ENCODE measurements around the gene PHF12.

DNA sequence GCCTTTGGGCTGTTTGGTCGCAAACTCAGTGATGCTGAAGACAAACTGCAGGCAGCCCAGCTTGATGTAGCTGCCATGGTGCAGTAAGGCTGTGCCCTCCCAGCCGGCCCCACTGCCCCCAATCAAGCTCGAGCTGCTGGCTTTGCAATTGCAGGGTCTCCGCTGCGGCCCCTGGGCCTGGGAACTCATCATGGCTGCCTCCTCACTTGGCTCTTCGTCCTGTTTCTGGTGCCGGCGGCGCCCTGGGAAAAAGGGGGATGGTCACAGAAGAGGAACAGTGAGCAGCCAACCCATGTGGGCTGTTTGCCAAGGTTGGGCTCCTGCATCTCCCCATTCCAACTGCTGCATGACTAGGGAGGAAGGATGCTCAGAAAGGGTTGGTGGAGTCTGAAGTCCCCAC, 45.0 kb downstream of the PHF12 start:
- TF ChIP-seq ZC3H10 (CRISPR knock-in tag; IDR thresholded peaks at IDR 0.05) = no peak
- TF ChIP-seq, protein P1, sequence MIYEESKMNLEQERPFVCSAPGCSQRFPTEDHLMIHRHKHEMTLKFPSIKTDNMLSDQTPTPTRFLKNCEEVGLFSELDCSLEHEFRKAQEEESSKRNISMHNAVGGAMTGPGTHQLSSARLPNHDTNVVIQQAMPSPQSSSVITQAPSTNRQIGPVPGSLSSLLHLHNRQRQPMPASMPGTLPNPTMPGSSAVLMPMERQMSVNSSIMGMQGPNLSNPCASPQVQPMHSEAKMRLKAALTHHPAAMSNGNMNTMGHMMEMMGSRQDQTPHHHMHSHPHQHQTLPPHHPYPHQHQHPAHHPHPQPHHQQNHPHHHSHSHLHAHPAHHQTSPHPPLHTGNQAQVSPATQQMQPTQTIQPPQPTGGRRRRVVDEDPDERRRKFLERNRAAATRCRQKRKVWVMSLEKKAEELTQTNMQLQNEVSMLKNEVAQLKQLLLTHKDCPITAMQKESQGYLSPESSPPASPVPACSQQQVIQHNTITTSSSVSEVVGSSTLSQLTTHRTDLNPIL (CRISPR knock-in tag; IDR thresholded peaks at IDR 0.05; ENCODE audit: low read depth) = no peak
- TF ChIP-seq, protein P2, sequence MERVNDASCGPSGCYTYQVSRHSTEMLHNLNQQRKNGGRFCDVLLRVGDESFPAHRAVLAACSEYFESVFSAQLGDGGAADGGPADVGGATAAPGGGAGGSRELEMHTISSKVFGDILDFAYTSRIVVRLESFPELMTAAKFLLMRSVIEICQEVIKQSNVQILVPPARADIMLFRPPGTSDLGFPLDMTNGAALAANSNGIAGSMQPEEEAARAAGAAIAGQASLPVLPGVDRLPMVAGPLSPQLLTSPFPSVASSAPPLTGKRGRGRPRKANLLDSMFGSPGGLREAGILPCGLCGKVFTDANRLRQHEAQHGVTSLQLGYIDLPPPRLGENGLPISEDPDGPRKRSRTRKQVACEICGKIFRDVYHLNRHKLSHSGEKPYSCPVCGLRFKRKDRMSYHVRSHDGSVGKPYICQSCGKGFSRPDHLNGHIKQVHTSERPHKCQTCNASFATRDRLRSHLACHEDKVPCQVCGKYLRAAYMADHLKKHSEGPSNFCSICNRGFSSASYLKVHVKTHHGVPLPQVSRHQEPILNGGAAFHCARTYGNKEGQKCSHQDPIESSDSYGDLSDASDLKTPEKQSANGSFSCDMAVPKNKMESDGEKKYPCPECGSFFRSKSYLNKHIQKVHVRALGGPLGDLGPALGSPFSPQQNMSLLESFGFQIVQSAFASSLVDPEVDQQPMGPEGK (CRISPR knock-in tag; IDR thresholded peaks at IDR 0.05; ENCODE audit: borderline replicate concordance) = no peak
- no peak for TF ChIP-seq ARNTL (CRISPR knock-in tag; IDR thresholded peaks at IDR 0.05; ENCODE audit: borderline replicate concordance, low read depth)
- TF ChIP-seq SNAI2 (CRISPR knock-in tag; IDR thresholded peaks at IDR 0.05) = no peak
- no peak for TF ChIP-seq PPARA (CRISPR knock-in tag; IDR thresholded peaks at IDR 0.05; ENCODE audit: borderline replicate concordance)
- TF ChIP-seq ZFP3 (CRISPR knock-in tag; IDR thresholded peaks at IDR 0.05) = no peak
